Astrocyte (in vitro differentiated cells and primary cell): Measurements from ENCODE around the gene SRCIN1.

Experiments used
- CTCF ChIP-seq: IDR thresholded peaks from 2 replicates; pipeline ENCODE4 v1.5.1; 2011; ENCODE audit warnings: low read depth, mild to moderate bottlenecking, inconsistent platforms, low read length, moderate library complexity; ENCODE audit not compliant: insufficient read depth
- EZH2 ChIP-seq: IDR thresholded peaks from 2 replicates; pipeline ENCODE4 v1.6.1; 2012; ENCODE audit warnings: mild to moderate bottlenecking, low read length, inconsistent platforms; ENCODE audit not compliant: insufficient read depth

DNA sequence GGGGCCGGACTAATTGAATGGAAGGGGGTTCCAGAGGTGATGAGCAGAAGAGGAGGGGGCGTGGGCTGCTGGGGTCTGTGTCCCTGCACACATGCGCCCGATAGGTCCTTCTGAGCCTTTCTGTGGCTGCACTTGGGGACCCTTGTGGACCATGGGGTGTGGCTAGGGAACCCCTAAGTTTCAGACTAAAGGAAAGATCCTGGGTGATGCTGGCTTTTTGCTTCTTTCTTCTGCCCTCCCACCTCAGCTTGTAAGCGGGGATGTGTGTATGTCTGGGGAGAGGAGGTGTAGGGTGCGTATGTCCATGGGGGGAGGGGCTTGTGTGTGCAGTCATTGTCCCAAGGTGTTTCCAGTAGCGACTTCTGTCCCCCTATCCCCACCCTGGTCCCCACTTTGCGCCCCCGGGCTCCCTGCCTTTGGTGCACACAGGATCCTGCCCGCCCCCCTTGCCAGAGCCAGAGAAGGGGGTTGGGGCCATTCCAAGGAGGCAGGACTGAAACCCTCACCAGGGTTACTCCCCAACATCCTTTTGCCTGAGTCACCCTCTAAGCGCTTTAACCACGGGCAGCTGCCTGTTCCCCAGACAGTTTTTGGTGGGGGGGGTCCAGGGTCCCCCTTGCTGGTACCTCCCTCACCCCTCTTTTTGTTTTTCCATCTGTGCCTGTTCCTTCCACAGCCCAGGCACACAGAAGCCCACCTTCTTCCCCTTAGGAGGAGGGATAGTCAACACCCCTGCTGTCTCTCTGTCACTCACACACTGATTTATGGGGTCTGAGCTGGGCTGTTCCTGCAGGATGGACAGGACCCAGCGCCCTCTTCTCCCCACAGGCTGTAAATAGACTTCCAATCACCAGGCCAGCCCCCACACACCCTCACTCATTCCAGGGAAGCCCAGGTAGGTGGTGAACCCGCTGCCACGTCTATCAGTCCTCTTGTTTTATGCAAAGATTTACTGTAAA lies 94.3 kb downstream of the SRCIN1 start:
- TF ChIP-seq CTCF, result no peak
- TF ChIP-seq EZH2, result no peak
